ENCODE data around the gene NT5DC4.

Gene NT5DC4

DNA sequence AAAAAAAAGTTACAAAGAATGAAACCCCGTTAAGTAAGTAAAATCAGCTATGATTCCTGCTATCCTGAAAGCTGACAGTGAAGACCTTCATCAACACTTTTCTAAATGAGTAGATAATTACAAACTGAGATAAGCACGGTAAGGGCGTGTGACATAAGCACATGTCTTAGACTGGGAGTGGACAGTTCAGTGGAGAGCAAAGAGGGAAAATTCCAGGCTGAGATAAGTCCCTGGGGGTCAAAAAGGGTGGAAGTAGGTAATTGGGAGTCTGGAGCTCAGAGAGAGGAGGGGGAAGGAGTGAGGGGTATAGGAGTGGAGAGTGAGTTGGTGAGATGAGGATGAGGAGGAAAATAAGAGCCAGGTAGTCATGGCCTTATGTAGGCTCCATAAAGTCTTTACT lies 67.8 kb downstream of the NT5DC4 start:
- no peak for DNase-seq

Data from NCI-H1105 treated with DMSO at 0.1 percent for 48 hours (cell line).